K562 (cell line): ENCODE data around the gene CPLANE2. TPM values are rescaled to one million over a fixed set of nuclear protein-coding genes. Genes with fewer than 3 reads are reported as not detected.

ENCODE experiments used
- ARHGAP35 ChIP-seq: fragments of 450-650 bp; IDR thresholded peaks from 2 replicates; pipeline ENCODE4 v1.6.1; 2018; ENCODE audit not compliant: partially characterized antibody
- ATF4 ChIP-seq: fragments of 450-650 bp; formaldehyde crosslinking; IDR thresholded peaks from 2 replicates; pipeline ENCODE4 v1.4.0; 2022; ENCODE audit warnings: mild to moderate bottlenecking, moderate library complexity
- MTF1 ChIP-seq: fragments of 250-450 bp; sonication (Bioruptor Pico); IDR thresholded peaks from 2 replicates; pipeline ENCODE4 v1.9.0; 2021; ENCODE audit warnings: moderate library complexity, mild to moderate bottlenecking, inconsistent platforms, borderline replicate concordance
- NCOA1 ChIP-seq: fragments of 450-650 bp; IDR thresholded peaks from 2 replicates; pipeline ENCODE4 v1.6.1; 2016; ENCODE audit warnings: low read depth
- NCOA6 ChIP-seq: fragments of 450-650 bp; IDR thresholded peaks from 2 replicates; pipeline ENCODE4 v1.6.1; 2017; ENCODE audit warnings: mild to moderate bottlenecking
- NFIC ChIP-seq: fragments of 450-650 bp; IDR thresholded peaks from 2 replicates; pipeline ENCODE4 v1.6.1; 2017; ENCODE audit warnings: mild to moderate bottlenecking, inconsistent platforms
- NONO ChIP-seq, 2 experiments: fragments of 200-400 bp in 1 of 2; fragments of 450-650 bp in 1 of 2; formaldehyde crosslinking in 1 of 2; IDR thresholded peaks; 2 replicates each; pipeline ENCODE4 v1.6.1; 2017; ENCODE audit warnings: low read depth in 2 of 2, mild to moderate bottlenecking in 2 of 2, moderate library complexity in 2 of 2, low read length in 1 of 2
- OTX1 ChIP-seq: fragments of 450-650 bp; formaldehyde crosslinking; IDR thresholded peaks from 2 replicates; pipeline ENCODE4 v1.4.0; 2022; ENCODE audit warnings: mild to moderate bottlenecking
- POLR2AphosphoS2 ChIP-seq: IDR thresholded peaks from 2 replicates; pipeline ENCODE4 v1.6.1; 2012; ENCODE audit warnings: low read length, improper control_type of control experiment
- PPARD ChIP-seq: fragments of 250-450 bp; sonication (Bioruptor Pico); IDR thresholded peaks from 2 replicates; pipeline ENCODE4 v1.8.0; 2022; ENCODE audit warnings: inconsistent platforms, mild to moderate bottlenecking, moderate library complexity
- RFX7 ChIP-seq: fragments of 250-450 bp; sonication (Bioruptor Pico); IDR thresholded peaks from 2 replicates; pipeline ENCODE4 v1.5.1; 2021; ENCODE audit warnings: mild to moderate bottlenecking
- ZFP36 ChIP-seq: fragments of 150-350 bp; IDR thresholded peaks from 2 replicates; pipeline ENCODE4 v1.6.1; 2018; ENCODE audit warnings: low read length, low read depth; ENCODE audit not compliant: partially characterized antibody
- ZNF407 ChIP-seq: fragments of 450-650 bp; IDR thresholded peaks from 2 replicates; pipeline ENCODE4 v1.6.1; 2016; ENCODE audit warnings: low read depth
- ZNF511 ChIP-seq: sonication (generic); formaldehyde crosslinking; IDR thresholded peaks from 2 replicates; pipeline ENCODE4 v1.8.0; 2022; ENCODE audit warnings: mild to moderate bottlenecking, missing genetic modification reagents
- polyA plus RNA-seq, 8 experiments: library from polyadenylated mRNA; depleted of rRNA in 4 of 8; stranded (reverse) in 5 of 8; unstranded in 3 of 8; fragments of >200 nt; fragmentation: Nextera tagmentation in 2 of 8; fragmentation: Illumina TruSeq in 1 of 8; extraction: Ambion mirVana in 2 of 8; extraction: Trizol in 1 of 8; gene quantifications; 2 replicates each; pipeline versions ENCODE4 v1.2.1 to v1.2.3, GENCODE V29; 2011 to 2014; ENCODE audit warnings: inconsistent platforms in 1 of 8, missing spikeins in 1 of 8
- total RNA-seq, 7 experiments: library from RNA; depleted of rRNA in 6 of 7; stranded (reverse); fragments of >200 nt in 6 of 7; fragmentation: Illumina TruSeq in 2 of 7; extraction: Trizol in 2 of 7; gene quantifications; 2 replicates each; pipeline versions ENCODE4 v1.2.1 to v1.2.3, GENCODE V29; 2011 to 2021; ENCODE audit warnings: low replicate concordance in 1 of 7
- TF ChIP-seq, protein P1 (sequence below): fragments of 200-800 bp; sonication (Bioruptor generic); IDR thresholded peaks from 2 replicates; pipeline ENCODE4 v1.6.1; 2016; ENCODE audit warnings: missing genetic modification characterization, missing compliant biosample characterization

CPLANE2 gene
- total and polyA plus RNA-seq, 9 of the 15 experiments (the other 6 are each of a cell fraction or from before 2014, with no cell fraction given) = 0.17 to 20.9 (median 8.1) TPM

DNA sequence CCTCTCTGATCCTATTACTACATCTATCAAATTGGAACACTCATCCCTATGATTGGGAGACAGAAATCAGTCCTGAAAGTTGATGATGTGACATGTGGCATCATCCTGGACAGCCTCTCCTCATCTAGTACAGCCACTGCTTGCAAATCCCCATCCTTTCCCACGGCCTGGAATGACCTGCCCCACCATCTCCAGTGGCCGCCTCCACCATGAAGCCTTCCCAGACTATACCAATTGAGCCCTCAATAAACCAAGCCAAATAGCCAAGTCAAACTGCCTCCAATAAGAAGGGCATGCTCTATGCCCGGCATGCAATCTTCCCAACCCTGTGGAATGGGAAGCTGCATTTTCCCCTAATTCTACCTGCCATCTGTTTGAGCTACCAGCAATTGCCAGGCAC, 24.0 kb downstream of the CPLANE2 start (continued):
- TF ChIP-seq ZNF407 (no peak), ARHGAP35 (no peak), ZFP36 (peak; percentile 96), OTX1 (CRISPR knock-in tag) (no peak), NONO (IDR thresholded peaks at IDR 0.05; ENCODE audit: low read depth in 2 of 2, low read length in 1 of 2) (no peak), POLR2AphosphoS2 (no peak), PPARD (no peak), ATF4 (CRISPR knock-in tag) (no peak), NCOA1 (no peak), NFIC (no peak), MTF1 (CRISPR knock-in tag) (no peak), NCOA6 (no peak), ZNF511 (CRISPR knock-in tag) (no peak), RFX7 (CRISPR knock-in tag) (no peak)
- TF ChIP-seq, protein P1, sequence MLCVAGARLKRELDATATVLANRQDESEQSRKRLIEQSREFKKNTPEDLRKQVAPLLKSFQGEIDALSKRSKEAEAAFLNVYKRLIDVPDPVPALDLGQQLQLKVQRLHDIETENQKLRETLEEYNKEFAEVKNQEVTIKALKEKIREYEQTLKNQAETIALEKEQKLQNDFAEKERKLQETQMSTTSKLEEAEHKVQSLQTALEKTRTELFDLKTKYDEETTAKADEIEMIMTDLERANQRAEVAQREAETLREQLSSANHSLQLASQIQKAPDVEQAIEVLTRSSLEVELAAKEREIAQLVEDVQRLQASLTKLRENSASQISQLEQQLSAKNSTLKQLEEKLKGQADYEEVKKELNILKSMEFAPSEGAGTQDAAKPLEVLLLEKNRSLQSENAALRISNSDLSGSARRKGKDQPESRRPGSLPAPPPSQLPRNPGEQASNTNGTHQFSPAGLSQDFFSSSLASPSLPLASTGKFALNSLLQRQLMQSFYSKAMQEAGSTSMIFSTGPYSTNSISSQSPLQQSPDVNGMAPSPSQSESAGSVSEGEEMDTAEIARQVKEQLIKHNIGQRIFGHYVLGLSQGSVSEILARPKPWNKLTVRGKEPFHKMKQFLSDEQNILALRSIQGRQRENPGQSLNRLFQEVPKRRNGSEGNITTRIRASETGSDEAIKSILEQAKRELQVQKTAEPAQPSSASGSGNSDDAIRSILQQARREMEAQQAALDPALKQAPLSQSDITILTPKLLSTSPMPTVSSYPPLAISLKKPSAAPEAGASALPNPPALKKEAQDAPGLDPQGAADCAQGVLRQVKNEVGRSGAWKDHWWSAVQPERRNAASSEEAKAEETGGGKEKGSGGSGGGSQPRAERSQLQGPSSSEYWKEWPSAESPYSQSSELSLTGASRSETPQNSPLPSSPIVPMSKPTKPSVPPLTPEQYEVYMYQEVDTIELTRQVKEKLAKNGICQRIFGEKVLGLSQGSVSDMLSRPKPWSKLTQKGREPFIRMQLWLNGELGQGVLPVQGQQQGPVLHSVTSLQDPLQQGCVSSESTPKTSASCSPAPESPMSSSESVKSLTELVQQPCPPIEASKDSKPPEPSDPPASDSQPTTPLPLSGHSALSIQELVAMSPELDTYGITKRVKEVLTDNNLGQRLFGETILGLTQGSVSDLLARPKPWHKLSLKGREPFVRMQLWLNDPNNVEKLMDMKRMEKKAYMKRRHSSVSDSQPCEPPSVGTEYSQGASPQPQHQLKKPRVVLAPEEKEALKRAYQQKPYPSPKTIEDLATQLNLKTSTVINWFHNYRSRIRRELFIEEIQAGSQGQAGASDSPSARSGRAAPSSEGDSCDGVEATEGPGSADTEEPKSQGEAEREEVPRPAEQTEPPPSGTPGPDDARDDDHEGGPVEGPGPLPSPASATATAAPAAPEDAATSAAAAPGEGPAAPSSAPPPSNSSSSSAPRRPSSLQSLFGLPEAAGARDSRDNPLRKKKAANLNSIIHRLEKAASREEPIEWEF (CRISPR knock-in tag) = no peak
